GM12878 (cell line): ENCODE results near the gene KRTAP3-3. TPM values are rescaled to one million over a fixed set of nuclear protein-coding genes. Genes with fewer than 3 reads are reported as not detected.

Experiments used
- ATAC-seq: fragments of 200-7000 bp; cut with Tn5 transposase; 3 replicates; pipeline ENCODE4 v1.9.1; 2020; ENCODE audit warnings: mild to moderate bottlenecking, moderate library complexity
- BruUV-seq: library from RNA; stranded (reverse); fragments of 400-500 nt; replicated peaks from 2 replicates; lab custom pipeline; 2021; lab: Mats Ljungman, UMichigan
- CTCF ChIA-PET: fragments of 300-600 bp; sonication (Branson Sonifier 250); formaldehyde crosslinking; extraction: SDS; loops from one replicate; lab custom pipeline; 2021; ENCODE audit warnings: inconsistent platforms; lab: Yijun Ruan, JAX
- POLR2A ChIA-PET: fragments of 350-600 bp; formaldehyde crosslinking; extraction: SDS; loops from one replicate; lab custom pipeline; 2021; ENCODE audit warnings: inconsistent platforms; lab: Charles Lee
- RAD21 ChIA-PET: fragments of 300-600 bp; sonication (Branson Sonifier 250); formaldehyde crosslinking; loops from one replicate; lab custom pipeline; 2023; ENCODE audit warnings: antibody characterized with exemption; ENCODE audit not compliant: unreplicated experiment; lab: Charles Lee
- SMC1A ChIA-PET: fragments of 300-600 bp; sonication (Branson Sonifier 250); formaldehyde crosslinking; loops from one replicate; lab custom pipeline; 2023; ENCODE audit not compliant: unreplicated experiment, uncharacterized antibody; lab: Charles Lee
- DNase-seq: peaks from one replicate; pipeline ENCODE4 v3.0.0-alpha.2; 2011; ENCODE audit warnings: low read depth, low spot score
- FAIRE-seq: peaks from 3 replicates; lab custom pipeline; 2011; peaks lifted over from hg19 to GRCh38; lab: Jason Lieb, UNC
- H2AFZ ChIP-seq: 2 replicates; pipeline ENCODE4 v1.6.0; 2011; ENCODE audit warnings: low read depth, low read length, control low read depth; ENCODE audit not compliant: control insufficient read depth
- H3K27ac ChIP-seq: 2 replicates; pipeline ENCODE4 v1.5.1; 2011; ENCODE audit warnings: control low read depth; ENCODE audit not compliant: control insufficient read depth, insufficient read depth
- H3K27me3 ChIP-seq, 2 experiments: replicated peaks in 1 of 2; 2 replicates each; pipeline versions ENCODE4 v1.6.0 to v1.6.1; 2011; ENCODE audit warnings: low read length in 1 of 2; ENCODE audit not compliant: control insufficient read depth in 2 of 2, insufficient read depth in 2 of 2
- H3K36me3 ChIP-seq, 2 experiments: 2 replicates each; pipeline ENCODE4 v1.5.1; 2011; ENCODE audit warnings: low read length in 1 of 2; ENCODE audit not compliant: control insufficient read depth in 2 of 2, insufficient read depth in 2 of 2
- H3K4me1 ChIP-seq: 2 replicates; pipeline ENCODE4 v1.6.1; 2011; ENCODE audit warnings: mild to moderate bottlenecking, low read length, moderate library complexity, mixed read lengths; ENCODE audit not compliant: control insufficient read depth, insufficient read depth
- H3K4me2 ChIP-seq: 2 replicates; pipeline ENCODE4 v1.6.0; 2011; ENCODE audit warnings: control low read depth; ENCODE audit not compliant: control insufficient read depth, insufficient read depth
- H3K4me3 ChIP-seq: fragments of 200-600 bp; sonication (generic); 2 replicates; pipeline ENCODE4 v1.5.1; 2016
- H3K79me2 ChIP-seq: 2 replicates; pipeline ENCODE4 v1.6.0; 2011; ENCODE audit warnings: low read length; ENCODE audit not compliant: control insufficient read depth, insufficient read depth
- H3K9ac ChIP-seq: 2 replicates; pipeline ENCODE4 v1.8.0; 2011; ENCODE audit warnings: low read length, control low read depth, mixed read lengths; ENCODE audit not compliant: control insufficient read depth, insufficient read depth
- H3K9me3 ChIP-seq: replicated peaks from 3 replicates; pipeline ENCODE4 v1.5.1; 2011; ENCODE audit warnings: mild to moderate bottlenecking, low read length; ENCODE audit not compliant: control insufficient read depth, insufficient read depth
- H4K20me1 ChIP-seq: 2 replicates; pipeline ENCODE4 v1.6.0; 2011; ENCODE audit not compliant: control insufficient read depth, insufficient read depth
- BCLAF1 ChIP-seq: fragments of 450-650 bp; IDR thresholded peaks from 2 replicates; pipeline ENCODE4 v1.6.1; 2017; ENCODE audit warnings: antibody characterized with exemption, mild to moderate bottlenecking, moderate library complexity
- CBX5 ChIP-seq: sonication (generic); IDR thresholded peaks from 2 replicates; pipeline ENCODE4 v1.6.1; 2016; ENCODE audit warnings: low read depth, moderate library complexity, mild to moderate bottlenecking, inconsistent platforms
- CHD1 ChIP-seq: IDR thresholded peaks from 2 replicates; pipeline ENCODE4 v1.6.1; 2012; ENCODE audit warnings: low read depth, low read length, improper control_type of control experiment
- DPF2 ChIP-seq: fragments of 450-650 bp; IDR thresholded peaks from 2 replicates; pipeline ENCODE4 v1.6.1; 2017; ENCODE audit warnings: mild to moderate bottlenecking
- EP300 ChIP-seq, 2 experiments: fragments of 150-350 bp in 1 of 2; IDR thresholded peaks; 2 replicates each; pipeline ENCODE4 v1.6.1; 2011 to 2012; ENCODE audit warnings: low read depth in 2 of 2, low read length in 2 of 2, borderline replicate concordance in 1 of 2, improper control_type of control experiment in 1 of 2, inconsistent platforms in 1 of 2; ENCODE audit not compliant: control insufficient read depth in 1 of 2
- ETV6 ChIP-seq, 2 experiments: fragments of 450-650 bp in 1 of 2; IDR thresholded peaks in 1 of 2; conservative IDR thresholded peaks in 1 of 2; 2 replicates each; pipeline ENCODE4 v1.6.1; 2014; ENCODE audit warnings: antibody characterized with exemption in 1 of 2, borderline replicate concordance in 1 of 2, low read depth in 1 of 2, mild to moderate bottlenecking in 1 of 2, moderate library complexity in 1 of 2
- GABPA ChIP-seq: IDR thresholded peaks from 2 replicates; pipeline ENCODE4 v1.6.1; 2014; ENCODE audit warnings: antibody characterized with exemption, low read depth, mild to moderate bottlenecking, inconsistent platforms
- NFYB ChIP-seq: IDR thresholded peaks from 2 replicates; pipeline ENCODE4 v1.6.1; 2011; ENCODE audit warnings: low read depth, mild to moderate bottlenecking, low read length, improper control_type of control experiment, moderate library complexity; ENCODE audit not compliant: insufficient read depth
- PKNOX1 ChIP-seq: fragments of 450-650 bp; IDR thresholded peaks from 2 replicates; pipeline ENCODE4 v1.6.1; 2016; ENCODE audit warnings: mild to moderate bottlenecking
- POLR2A ChIP-seq: IDR thresholded peaks from 2 replicates; pipeline ENCODE4 v1.6.1; 2011; ENCODE audit warnings: low read depth, mild to moderate bottlenecking, low read length
- ZBTB11 ChIP-seq: fragments of 450-650 bp; formaldehyde crosslinking; IDR thresholded peaks from 2 replicates; pipeline ENCODE4 v1.5.0; 2022; ENCODE audit warnings: mild to moderate bottlenecking, missing genetic modification characterization
- ZBTB33 ChIP-seq: fragments of 450-650 bp; IDR thresholded peaks from 2 replicates; pipeline ENCODE4 v1.6.1; 2017; ENCODE audit warnings: mild to moderate bottlenecking
- ZNF24 ChIP-seq: fragments of 450-650 bp; IDR thresholded peaks from 2 replicates; pipeline ENCODE4 v1.6.1; 2017; ENCODE audit warnings: antibody characterized with exemption, mild to moderate bottlenecking
- WGBS: methylation state at CpG from one replicate; pipeline ENCODE4 v1.1.6; 2016; ENCODE audit warnings: low lambda C conversion rate; ENCODE audit not compliant: insufficient replicate concordance, insufficient coverage; ENCODE audit errors: missing lambda C conversion rate; 5-methylcytosine and 5-hydroxymethylcytosine counted together
- in situ Hi-C: fragments of 300-500 bp; cut with MboI; formaldehyde crosslinking; loops from 9 replicates; pipeline ENCODE4 v1.14.3; 2018; ENCODE audit warnings: mixed read lengths
- intact Hi-C: fragments of 100-400 bp; cut with micrococcal nuclease; formaldehyde crosslinking; loops from one replicate; pipeline ENCODE4 v1.14.2; 2022; ENCODE audit not compliant: unreplicated experiment
- polyA plus RNA-seq, 11 experiments: library from polyadenylated mRNA; depleted of rRNA in 4 of 11; unstranded in 6 of 11; stranded (reverse) in 5 of 11; fragments of >200 nt; fragmentation: Nextera tagmentation in 4 of 11; fragmentation: Illumina TruSeq in 1 of 11; extraction: Ambion mirVana in 4 of 11; extraction: Trizol in 1 of 11; gene quantifications; 1 replicate in 1 of 11; 2 replicates in 10 of 11; pipeline versions ENCODE4 v1.2.1 to v1.2.3, GENCODE V29; 2011 to 2016; ENCODE audit warnings: inconsistent platforms in 2 of 11, missing spikeins in 2 of 11, low read depth in 1 of 11
- total RNA-seq, 4 experiments: library from RNA; depleted of rRNA in 3 of 4; stranded (reverse); fragments of >200 nt in 3 of 4; fragmentation: Illumina TruSeq in 1 of 4; extraction: Trizol in 1 of 4; gene quantifications; 2 replicates each; pipeline versions ENCODE4 v1.2.1 to v1.2.3, GENCODE V29; 2013 to 2021

Gene KRTAP3-3
- total and polyA plus RNA-seq, 10 of the 15 experiments (the other 5 are each of a cell fraction or from before 2014, with no cell fraction given) = not detected

- TF ChIP-seq ZBTB11 (CRISPR knock-in tag) (no peak), CHD1 (no peak), CBX5 (no peak), ZNF24 (no peak), GABPA (no peak), ETV6 (conservative IDR thresholded peaks at IDR 0.05 in 1 of 2, IDR thresholded peaks at IDR 0.05 in 1 of 2; ENCODE audit: borderline replicate concordance in 1 of 2, low read depth in 1 of 2) (no peak), NFYB (no peak)
Observed at GRCh38 chr17:41013606-41014005, 19.6 kb upstream of the KRTAP3-3 start (continued).

GRCh38 chr17:41013181-41013580, 19.2 kb upstream of the KRTAP3-3 start:
- ChIA-PET POLR2A (no interaction called here), SMC1A (no interaction called here), RAD21 (no interaction called here), CTCF (interaction anchor here (0.6 kb wide), 1 partner anchor 635 kb away, joined by 3 read pairs; no protein-coding TSS in a partner anchor)
- H3K4me1 ChIP-seq = no peaks in the 10 kb centered on the region
- no peak overlapping the region for H3K4me3 ChIP-seq
- H3K9me3 ChIP-seq = no peaks in the 10 kb centered on the region
- intact Hi-C loops = no loop called here
- H3K36me3 ChIP-seq = no peaks in the 10 kb centered on the region
- 21% methylated on average over 3 of the region's 3 CpGs for WGBS
- in situ Hi-C loops = no loop called here
- DNase-seq (no peak), FAIRE-seq (no peak), ATAC-seq (no peak)
- no peaks in the 10 kb centered on the region for H3K79me2 ChIP-seq
- peaks cover 0 to 3% of the 10 kb centered on the region in 2 experiments; a peak in 2 of 4 replicates for H3K27me3 ChIP-seq
- H3K9ac ChIP-seq = no peak overlapping the region
- BruUV-seq = no TSS peak
- no peak overlapping the region for H2AFZ ChIP-seq
- H3K27ac ChIP-seq = no peak overlapping the region
- no peak overlapping the region for H3K4me2 ChIP-seq
- no peaks in the 10 kb centered on the region for H4K20me1 ChIP-seq
- TF ChIP-seq POLR2A (no peak), BCLAF1 (no peak), DPF2 (no peak), PKNOX1 (no peak), EP300 (IDR thresholded peaks at IDR 0.05; ENCODE audit: borderline replicate concordance in 1 of 2, control insufficient read depth in 1 of 2, low read depth in 2 of 2, low read length in 2 of 2) (no peak), ZBTB33 (no peak)
